NAMALWA (cell line): ENCODE results near the gene BRINP3.
"Not testable (repeated sequence)": the region's sequence is repeated elsewhere in the genome, so short reads cannot be mapped to it uniquely, and the experiment has no call there.

Experiments
- DNase-seq: peaks from one replicate; pipeline ENCODE4 v3.0.0-alpha.2; 2015; ENCODE audit warnings: low spot score

BRINP3 gene

DNA sequence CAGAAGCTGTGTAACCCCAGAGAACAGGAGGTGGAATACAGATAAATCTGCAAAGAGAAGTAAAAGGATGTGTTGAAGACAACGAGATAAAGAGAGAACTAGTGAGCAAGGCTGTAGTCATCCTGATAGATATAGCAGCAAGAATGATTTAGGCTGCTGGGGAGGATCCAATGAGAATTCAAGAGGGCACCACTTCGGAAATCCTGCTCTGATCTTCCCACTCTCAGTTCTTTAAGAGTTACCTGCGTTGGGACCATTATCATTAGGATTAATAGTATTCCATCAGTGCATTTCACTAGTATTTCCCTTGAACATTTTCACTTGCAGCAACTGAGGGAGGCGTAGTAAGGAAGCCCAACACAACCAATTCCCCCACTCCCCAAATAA lies at the start of gene BRINP3:
TSS of gene BRINP3 (minus strand) at position 103 of the 387 bp plus-strand sequence.
- no peak for DNase-seq

- no peak for DNase-seq
Observed at GRCh38 chr1:190511554-190511953, 33.9 kb upstream of the BRINP3 start.

DNA sequence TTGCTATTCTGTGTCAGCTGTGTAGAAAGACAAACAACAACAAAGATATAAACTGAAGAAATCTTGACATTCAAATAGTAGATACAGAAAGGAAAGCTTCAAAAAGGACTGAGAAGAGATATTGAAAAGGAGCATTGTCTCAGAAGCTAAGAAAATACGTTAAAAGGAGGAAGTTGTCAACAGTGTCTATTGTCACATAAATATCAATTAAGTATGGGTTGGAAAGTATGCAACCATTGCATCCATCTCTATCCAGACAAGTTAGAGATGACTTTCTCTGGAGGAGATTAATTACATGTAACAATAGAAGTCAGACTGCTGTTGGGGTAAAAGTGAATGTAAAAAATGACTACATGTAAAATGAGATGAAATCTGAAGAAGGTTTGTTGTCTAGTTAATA lies 29.7 kb upstream of the BRINP3 start:
- DNase-seq, result no peak

DNA sequence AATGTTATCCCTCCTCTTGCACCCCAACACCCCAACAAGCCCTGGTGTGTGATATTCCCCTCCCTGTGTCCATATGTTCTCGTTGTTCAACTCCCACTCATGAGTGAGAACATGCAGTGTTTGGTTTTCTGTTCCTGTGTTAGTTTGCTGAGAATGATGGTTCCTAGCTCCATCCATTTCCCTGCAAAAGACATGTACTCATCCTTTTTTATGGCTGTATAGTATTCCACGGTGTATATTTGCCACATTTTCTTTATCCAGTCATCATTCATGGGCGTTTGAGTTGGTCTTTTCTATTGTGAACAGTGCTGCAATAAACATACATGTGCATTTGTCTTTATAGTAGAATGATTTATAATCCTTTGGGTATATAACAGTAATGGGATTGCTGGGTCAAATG lies 26.9 kb upstream of the BRINP3 start:
- DNase-seq, result not testable (repeated sequence)

DNA sequence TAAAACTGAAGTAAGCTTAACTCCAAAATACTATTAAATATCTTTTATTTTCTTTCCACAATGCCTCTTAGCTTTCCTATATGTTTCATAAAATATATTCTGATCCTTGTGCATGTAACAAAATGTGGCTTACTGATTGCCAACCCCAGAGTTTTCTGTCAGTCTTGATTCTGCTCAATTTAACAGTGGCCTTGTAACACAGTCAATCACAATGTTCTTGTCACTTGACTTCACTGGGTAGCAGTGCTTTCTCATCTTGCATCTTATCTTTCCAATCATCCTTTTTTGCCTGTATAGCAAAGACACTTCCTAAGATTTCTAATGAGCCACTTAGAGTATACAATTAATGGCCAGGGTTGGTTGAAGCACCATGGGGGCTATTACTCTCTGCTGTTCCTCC lies 19.9 kb upstream of the BRINP3 start:
- no peak for DNase-seq

- DNase-seq, result no peak
Observed at GRCh38 chr1:190494451-190494850, 16.8 kb upstream of the BRINP3 start.

GRCh38 chr1:190491404-190491803 lies 13.7 kb upstream of the BRINP3 start:
- DNase-seq, result peak; percentile 7

DNA sequence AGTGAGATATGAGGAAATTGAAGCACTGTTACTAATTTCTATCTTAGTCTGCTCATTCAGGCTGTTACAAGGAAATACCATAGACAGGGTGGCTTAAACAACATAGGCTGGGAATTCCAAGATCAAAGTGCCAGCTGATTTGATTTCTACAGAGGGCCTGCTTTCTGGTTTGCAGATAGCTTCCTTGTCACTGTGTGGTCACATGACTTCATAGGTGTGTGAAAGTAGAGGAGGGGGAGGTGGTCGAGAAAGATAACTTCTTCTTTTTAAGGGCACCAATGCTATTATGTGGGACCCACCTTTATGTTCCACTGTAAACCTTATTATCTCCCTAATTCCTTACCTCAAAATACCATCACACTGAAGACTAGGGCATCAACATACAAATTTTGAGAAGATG lies 6.4 kb upstream of the BRINP3 start:
- no peak for DNase-seq

GRCh38 chr1:190480231-190480630 lies 2.6 kb upstream of the BRINP3 start:
- DNase-seq, result no peak

- DNase-seq, result no peak
Observed at GRCh38 chr1:190479516-190479915, 1.9 kb upstream of the BRINP3 start.

- no peak for DNase-seq
Observed at GRCh38 chr1:190479050-190479397, 1.4 kb upstream of the BRINP3 start.

DNA sequence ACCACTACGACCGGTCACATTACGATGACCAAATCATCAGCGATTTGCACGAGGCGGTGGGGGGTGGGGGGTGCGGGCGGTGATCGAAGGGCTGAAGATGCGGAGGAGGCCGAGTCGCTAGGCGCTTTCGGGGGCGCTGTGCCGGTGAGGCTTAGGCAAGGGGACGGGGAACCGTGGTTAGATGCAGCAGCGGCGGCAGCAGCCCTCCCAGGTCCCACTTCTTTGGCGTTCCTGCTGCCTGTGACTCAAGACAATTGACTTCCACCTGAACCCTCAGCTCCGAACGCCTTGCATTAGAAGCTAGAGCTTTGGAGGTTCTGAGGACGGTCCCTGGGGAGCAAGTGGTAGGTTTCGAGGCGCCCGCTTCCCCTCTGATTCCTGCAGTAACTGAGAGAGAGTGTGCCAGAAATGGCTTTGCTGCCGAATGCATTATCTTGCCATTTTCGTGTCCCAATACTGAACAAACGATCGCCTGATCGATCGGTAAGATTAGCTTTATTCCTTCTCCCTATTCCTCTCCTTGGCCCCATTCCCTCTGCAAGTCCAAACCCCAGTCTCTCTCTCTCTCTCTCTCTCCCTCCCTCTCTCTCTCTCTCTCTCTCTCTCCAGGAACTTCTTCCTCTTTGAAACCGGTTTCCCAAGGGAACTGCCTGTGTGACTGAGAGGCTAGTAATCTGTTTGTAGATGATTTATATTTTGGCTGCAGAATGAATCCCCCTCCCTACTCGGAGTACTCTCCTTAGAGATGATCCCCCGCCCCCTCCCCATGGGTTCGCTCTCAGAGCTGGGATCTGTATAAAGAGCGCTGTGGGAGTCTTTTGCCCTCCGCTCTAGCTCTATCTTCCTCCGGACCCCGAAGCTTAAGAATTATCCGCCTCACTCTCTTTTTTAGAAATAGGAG lies 735 bp upstream of the BRINP3 start:
- DNase-seq, result no peak

- DNase-seq, result no peak
Observed at GRCh38 chr1:190476806-190477205, 858 bp downstream of the BRINP3 start.

- no peak for DNase-seq
Observed at GRCh38 chr1:190476321-190476720, 1.3 kb downstream of the BRINP3 start.

- no peak for DNase-seq
Observed at GRCh38 chr1:190475421-190476141, 2.1 kb downstream of the BRINP3 start.

DNA sequence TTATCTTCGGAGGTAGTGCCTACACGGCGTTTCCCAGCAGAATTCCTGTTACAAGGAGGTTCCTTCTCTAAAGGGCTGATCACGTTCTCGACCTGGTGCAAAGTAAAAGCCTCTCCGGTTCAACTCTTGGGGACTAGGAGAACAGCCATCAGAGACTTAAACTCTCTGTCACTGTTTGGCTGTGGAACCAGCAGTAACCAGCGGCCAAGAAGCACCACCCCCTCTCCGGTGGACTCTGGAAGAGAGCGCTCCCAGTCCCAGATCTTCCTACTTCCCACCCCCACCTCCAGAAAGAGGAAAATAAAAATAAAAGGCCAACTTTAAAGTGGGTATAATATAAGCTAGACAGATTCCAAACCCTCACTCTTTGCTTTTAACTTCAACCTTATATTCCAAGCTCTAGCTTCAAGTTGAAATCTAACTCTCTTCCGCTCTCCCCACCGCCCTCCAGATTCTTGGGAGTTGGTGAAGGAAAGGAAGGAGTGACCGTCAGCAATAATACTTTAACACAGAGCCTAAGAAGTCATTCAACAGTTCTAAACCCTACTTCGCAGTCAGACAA lies 2.9 kb downstream of the BRINP3 start:
- DNase-seq, result no peak

DNA sequence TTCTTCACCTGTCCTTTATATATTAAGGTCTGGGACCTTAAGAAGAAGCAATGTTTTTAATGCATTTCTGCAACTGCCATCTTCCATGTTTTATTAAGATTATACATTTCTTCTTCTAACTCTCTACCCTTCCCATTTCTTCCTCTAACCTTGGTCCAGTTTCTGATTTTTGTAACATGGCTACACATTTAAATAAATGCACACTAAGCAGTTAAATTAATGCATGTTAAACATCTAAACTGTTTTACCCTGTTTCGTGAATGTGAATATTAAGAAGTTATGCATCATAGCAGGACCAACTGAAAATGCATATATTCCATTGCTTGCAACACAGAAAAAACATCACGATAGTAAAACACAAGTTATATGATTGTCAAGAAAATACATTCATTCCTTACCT lies 3.7 kb downstream of the BRINP3 start:
- DNase-seq, result no peak

DNA sequence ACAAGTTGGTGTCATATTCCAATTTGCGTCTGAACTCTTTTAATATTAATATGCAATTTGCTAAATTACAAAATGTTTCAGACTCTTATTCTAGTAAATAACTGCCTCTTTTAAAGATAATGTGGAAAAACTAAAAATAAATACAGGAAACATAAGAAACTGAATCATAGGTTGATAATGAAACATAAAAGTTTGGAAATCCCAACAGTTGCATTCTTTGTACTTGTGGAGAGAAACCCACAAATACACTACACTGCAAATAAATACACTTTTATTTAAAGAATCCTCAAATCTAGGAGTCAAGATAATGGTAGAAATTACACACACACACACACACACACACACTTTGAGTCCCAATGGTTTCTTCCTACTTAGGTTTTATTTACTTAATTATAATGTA lies 5.2 kb downstream of the BRINP3 start:
- DNase-seq, result no peak

- DNase-seq, result no peak
Observed at GRCh38 chr1:190472042-190472441, 5.6 kb downstream of the BRINP3 start.

- DNase-seq, result no peak
Observed at GRCh38 chr1:190464690-190465089, 13.0 kb downstream of the BRINP3 start.

DNA sequence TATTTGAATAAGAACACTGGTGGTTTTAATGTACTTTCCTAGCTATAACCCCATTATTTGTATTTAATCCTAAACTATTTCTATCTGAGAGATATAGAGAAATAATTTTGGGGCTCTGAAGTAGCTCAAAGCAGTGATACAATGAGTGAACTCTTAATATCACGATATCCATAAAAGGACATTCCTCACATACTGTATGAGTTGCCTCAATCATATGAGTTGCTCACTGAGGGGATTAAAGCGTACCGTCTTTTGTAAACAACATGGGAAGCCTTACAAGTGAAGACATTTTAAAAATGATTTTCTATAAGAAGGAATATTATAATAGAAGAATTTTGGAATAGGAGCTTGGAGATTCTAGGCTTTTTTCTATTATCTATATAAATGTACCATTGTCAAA lies 21.5 kb downstream of the BRINP3 start:
- no peak for DNase-seq

DNA sequence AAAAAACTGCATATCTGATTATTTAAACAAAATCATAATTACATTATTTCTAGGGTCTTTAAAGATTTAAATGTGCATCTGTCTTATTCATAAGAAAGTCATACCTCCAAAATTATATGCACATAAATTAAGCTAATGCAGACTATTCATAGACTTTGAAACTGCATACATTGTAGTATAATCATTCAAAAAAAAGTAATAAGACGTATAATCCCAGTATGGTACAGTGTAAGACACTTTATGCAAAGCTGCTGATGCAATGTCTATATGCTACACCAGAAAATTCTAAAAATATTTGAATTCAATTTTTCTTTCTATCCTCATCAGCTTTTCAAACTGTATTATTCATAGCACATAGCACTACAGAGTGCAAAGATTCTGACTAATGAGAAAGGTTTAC lies 22.0 kb downstream of the BRINP3 start:
- DNase-seq, result no peak

- peak; percentile 33 for DNase-seq
Observed at GRCh38 chr1:190453550-190453949, 24.1 kb downstream of the BRINP3 start.
